K562 (cell line): Measurements from ENCODE around the gene UROD. TPM values are rescaled to one million over a fixed set of nuclear protein-coding genes. Genes with fewer than 3 reads are reported as not detected.
A peak's percentile ranks its signal among the peaks of the same experiment; 100 is the strongest.

Experiments
- ARHGAP35 ChIP-seq: fragments of 450-650 bp; IDR thresholded peaks from 2 replicates; pipeline ENCODE4 v1.6.1; 2018; ENCODE audit not compliant: partially characterized antibody
- ARID1B ChIP-seq: fragments of 450-650 bp; IDR thresholded peaks from 2 replicates; pipeline ENCODE4 v1.6.1; 2016; ENCODE audit warnings: antibody characterized with exemption, mild to moderate bottlenecking, inconsistent platforms
- ATF2 ChIP-seq: sonication (generic); formaldehyde crosslinking; IDR thresholded peaks from 2 replicates; pipeline ENCODE4 v1.8.1; 2022; ENCODE audit warnings: missing genetic modification reagents
- CSDE1 ChIP-seq, 2 experiments: fragments of 450-650 bp; IDR thresholded peaks; 2 replicates each; pipeline ENCODE4 v1.6.1; 2016; ENCODE audit warnings: mild to moderate bottlenecking in 1 of 2
- ELF1 ChIP-seq: fragments of 200-800 bp; sonication (Bioruptor generic); IDR thresholded peaks from 2 replicates; pipeline ENCODE4 v1.6.1; 2016; ENCODE audit warnings: missing genetic modification characterization, missing compliant biosample characterization
- ELF2 ChIP-seq: fragments of 250-450 bp; sonication (Bioruptor Pico); IDR thresholded peaks from 2 replicates; pipeline ENCODE4 v1.5.0; 2021; ENCODE audit warnings: mild to moderate bottlenecking
- ETV1 ChIP-seq: fragments of 450-650 bp; conservative IDR thresholded peaks from 2 replicates; pipeline ENCODE4 v1.6.1; 2016; ENCODE audit warnings: missing genetic modification characterization, control low read depth, low read depth, missing compliant biosample characterization
- FOXJ2 ChIP-seq: fragments of 200-800 bp; sonication (Bioruptor generic); IDR thresholded peaks from 2 replicates; pipeline ENCODE4 v1.6.1; 2016; ENCODE audit warnings: missing genetic modification characterization, missing compliant biosample characterization
- FUS ChIP-seq: fragments of 200-400 bp; formaldehyde crosslinking; optimal IDR thresholded peaks from 2 replicates; pipeline ENCODE3; 2017; ENCODE audit warnings: low read depth, low read length
- GTF2F1 ChIP-seq: IDR thresholded peaks from 2 replicates; pipeline ENCODE4 v1.6.1; 2011; ENCODE audit warnings: low read depth, low read length, improper control_type of control experiment
- HNRNPUL1 ChIP-seq: fragments of 200-400 bp; formaldehyde crosslinking; IDR thresholded peaks from 2 replicates; pipeline ENCODE4 v1.6.1; 2017; ENCODE audit warnings: low read length
- HOMEZ ChIP-seq: fragments of 250-450 bp; sonication (Bioruptor Pico); IDR thresholded peaks from 2 replicates; pipeline ENCODE4 v1.4.0; 2020; ENCODE audit warnings: mild to moderate bottlenecking, moderate library complexity
- MAFF ChIP-seq: IDR thresholded peaks from 2 replicates; pipeline ENCODE4 v1.6.1; 2012; ENCODE audit warnings: low read length, improper control_type of control experiment
- POLR2B ChIP-seq: fragments of 450-650 bp; IDR thresholded peaks from 2 replicates; pipeline ENCODE4 v1.6.1; 2018; ENCODE audit warnings: low read depth; ENCODE audit not compliant: partially characterized antibody
- PPARD ChIP-seq: fragments of 250-450 bp; sonication (Bioruptor Pico); IDR thresholded peaks from 2 replicates; pipeline ENCODE4 v1.8.0; 2022; ENCODE audit warnings: inconsistent platforms, mild to moderate bottlenecking, moderate library complexity
- SAFB2 ChIP-seq: fragments of 200-400 bp; formaldehyde crosslinking; IDR thresholded peaks from 2 replicates; pipeline ENCODE4 v1.6.1; 2018; ENCODE audit warnings: borderline replicate concordance, low read length, low read depth, moderate library complexity; ENCODE audit not compliant: severe bottlenecking
- TSHZ1 ChIP-seq: fragments of 250-450 bp; sonication (Bioruptor Pico); IDR thresholded peaks from 2 replicates; pipeline ENCODE4 v1.4.0; 2020; ENCODE audit warnings: mild to moderate bottlenecking, moderate library complexity
- ZBTB26 ChIP-seq: fragments of 450-650 bp; formaldehyde crosslinking; IDR thresholded peaks from 2 replicates; pipeline ENCODE4 v1.4.0; 2022; ENCODE audit warnings: missing genetic modification characterization
- ZNF311 ChIP-seq: fragments of 250-450 bp; sonication (Bioruptor Pico); IDR thresholded peaks from 2 replicates; pipeline ENCODE4 v1.4.0; 2020; ENCODE audit warnings: mild to moderate bottlenecking, moderate library complexity
- ZNF408 ChIP-seq: fragments of 250-450 bp; sonication (Bioruptor Pico); IDR thresholded peaks from 2 replicates; pipeline ENCODE4 v1.4.0; 2020; ENCODE audit warnings: low read depth, mild to moderate bottlenecking, moderate library complexity
- ZNF586 ChIP-seq: fragments of 450-650 bp; formaldehyde crosslinking; conservative IDR thresholded peaks from 2 replicates; pipeline ENCODE4 v1.4.0; 2020; ENCODE audit warnings: mild to moderate bottlenecking, moderate library complexity
- polyA plus RNA-seq, 8 experiments: library from polyadenylated mRNA; depleted of rRNA in 4 of 8; stranded (reverse) in 5 of 8; unstranded in 3 of 8; fragments of >200 nt; fragmentation: Nextera tagmentation in 2 of 8; fragmentation: Illumina TruSeq in 1 of 8; extraction: Ambion mirVana in 2 of 8; extraction: Trizol in 1 of 8; gene quantifications; 2 replicates each; pipeline versions ENCODE4 v1.2.1 to v1.2.3, GENCODE V29; 2011 to 2014; ENCODE audit warnings: inconsistent platforms in 1 of 8, missing spikeins in 1 of 8
- total RNA-seq, 7 experiments: library from RNA; depleted of rRNA in 6 of 7; stranded (reverse); fragments of >200 nt in 6 of 7; fragmentation: Illumina TruSeq in 2 of 7; extraction: Trizol in 2 of 7; gene quantifications; 2 replicates each; pipeline versions ENCODE4 v1.2.1 to v1.2.3, GENCODE V29; 2011 to 2021; ENCODE audit warnings: low replicate concordance in 1 of 7

Gene UROD
- total and polyA plus RNA-seq, 9 of the 15 experiments (the other 6 are each of a cell fraction or from before 2014, with no cell fraction given): 533 to 2,933 (median 1,100) TPM

DNA sequence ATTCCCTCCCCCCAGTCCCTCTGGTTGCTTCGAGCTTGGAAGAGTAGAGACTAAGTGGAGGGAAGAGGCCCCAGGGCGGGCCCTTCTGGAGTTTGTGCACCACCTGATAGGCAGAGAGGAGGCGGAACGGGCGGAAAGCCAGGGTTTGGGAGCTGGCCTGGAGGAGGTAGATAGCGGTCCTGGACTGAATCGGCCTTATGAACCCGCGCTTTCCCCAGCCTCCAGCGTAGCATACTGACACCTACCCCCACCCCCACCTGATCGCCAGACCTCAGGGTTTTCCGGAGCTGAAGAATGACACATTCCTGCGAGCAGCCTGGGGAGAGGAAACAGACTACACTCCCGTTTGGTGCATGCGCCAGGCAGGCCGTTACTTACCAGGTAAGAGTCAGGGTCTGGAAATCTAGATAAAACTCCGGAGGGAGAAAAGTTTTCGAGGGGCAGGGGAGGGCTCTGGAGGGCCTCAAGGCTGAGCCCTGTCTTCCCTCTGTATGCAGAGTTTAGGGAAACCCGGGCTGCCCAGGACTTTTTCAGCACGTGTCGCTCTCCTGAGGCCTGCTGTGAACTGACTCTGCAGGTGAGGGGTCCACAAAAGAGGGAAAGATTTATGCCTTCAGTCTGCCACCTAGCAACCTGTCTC, 705 bp downstream of the UROD start (continued):
- TF ChIP-seq TSHZ1 (CRISPR knock-in tag) (no peak), ELF2 (CRISPR knock-in tag) (peak; percentile 27; the same call in 1 of the 2 replicates), HNRNPUL1 (no peak), FUS (no peak), POLR2B (peak; percentile 10), FOXJ2 (no peak), ZNF408 (CRISPR knock-in tag) (no peak), ZBTB26 (CRISPR knock-in tag) (no peak), GTF2F1 (no peak), ARHGAP35 (no peak), SAFB2 (no peak), CSDE1 (IDR thresholded peaks at IDR 0.05) (no peak), MAFF (0 out of 2 replicates have a peak, but pooled peaks have one; percentile 1), HOMEZ (0 out of 2 replicates have a peak, but pooled peaks have one; percentile 21), PPARD (no peak), ETV1 (peak; percentile 93), ELF1 (tag) (no peak; the same call in 1 of the 2 replicates), ZNF311 (CRISPR knock-in tag) (no peak), ATF2 (no peak), ZNF586 (CRISPR knock-in tag) (no peak), ARID1B (peak; percentile 99)
